HPDE6-E6E7 (cell line): ENCODE results near the gene IGSF9.
A peak's percentile ranks its signal among the peaks of the same experiment; 100 is the strongest.

Experiments used
- DNase-seq: peaks from one replicate; pipeline ENCODE4 v3.0.0; 2011; ENCODE audit warnings: missing footprints; ENCODE audit errors: extremely low spot score

IGSF9 gene

DNA sequence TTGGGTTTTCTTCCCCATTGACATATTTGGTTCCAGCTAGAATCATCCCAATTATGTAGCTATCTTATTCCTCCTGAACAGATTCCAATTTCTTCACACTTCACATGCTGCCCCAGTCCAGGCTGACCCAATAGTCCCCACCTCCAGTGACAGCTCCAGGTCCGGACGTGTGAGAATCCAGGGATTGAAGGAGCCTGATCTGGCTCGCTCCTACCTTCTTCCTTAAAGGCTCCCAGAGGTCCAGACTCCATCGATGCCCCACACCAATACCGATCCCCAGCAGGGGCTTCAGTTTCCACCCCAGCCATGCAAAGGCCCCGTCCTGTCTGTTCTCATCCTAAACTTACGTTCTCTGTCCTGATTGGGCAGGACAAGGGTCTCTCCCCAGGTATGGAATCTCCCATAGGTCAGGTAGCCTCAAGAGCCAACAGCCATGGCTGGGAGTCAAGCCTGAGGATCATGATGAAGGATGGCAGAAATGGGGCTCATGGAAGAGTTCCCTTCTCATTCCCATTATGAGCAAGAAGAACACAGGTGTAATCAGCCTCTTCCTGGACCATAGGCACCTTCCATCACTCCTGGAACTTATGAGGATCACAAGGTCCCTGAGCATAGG, 29.0 kb upstream of the IGSF9 start:
- DNase-seq: no peak

DNA sequence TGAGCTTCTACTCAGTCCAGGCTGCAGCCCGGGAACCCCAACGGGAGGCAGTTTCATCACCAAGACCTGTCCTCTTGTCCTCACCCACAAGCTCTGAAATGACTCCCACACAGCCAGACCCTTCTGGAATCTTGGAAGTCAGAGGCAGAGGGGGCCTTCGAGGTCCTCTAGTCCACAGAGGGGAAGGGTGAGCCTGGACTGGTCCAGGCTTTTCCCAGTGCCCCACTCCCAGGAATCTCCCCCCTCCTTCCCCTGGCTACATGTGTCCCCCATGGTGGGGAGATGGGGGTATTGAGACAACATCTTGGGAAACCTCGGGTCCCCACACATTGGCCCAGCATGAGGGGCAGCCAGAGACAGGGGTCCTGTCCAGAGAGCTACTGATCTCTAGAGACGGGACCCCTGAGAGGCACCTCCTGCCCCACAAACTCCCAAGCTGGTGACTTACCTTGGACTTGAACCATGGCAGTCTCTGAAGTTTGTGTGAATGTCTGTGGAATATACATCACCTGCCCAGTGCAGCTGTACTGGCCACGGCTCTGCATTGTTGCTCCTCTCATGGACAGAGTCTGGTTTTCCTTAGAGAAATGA, 28.0 kb upstream of the IGSF9 start:
- no peak for DNase-seq

DNA sequence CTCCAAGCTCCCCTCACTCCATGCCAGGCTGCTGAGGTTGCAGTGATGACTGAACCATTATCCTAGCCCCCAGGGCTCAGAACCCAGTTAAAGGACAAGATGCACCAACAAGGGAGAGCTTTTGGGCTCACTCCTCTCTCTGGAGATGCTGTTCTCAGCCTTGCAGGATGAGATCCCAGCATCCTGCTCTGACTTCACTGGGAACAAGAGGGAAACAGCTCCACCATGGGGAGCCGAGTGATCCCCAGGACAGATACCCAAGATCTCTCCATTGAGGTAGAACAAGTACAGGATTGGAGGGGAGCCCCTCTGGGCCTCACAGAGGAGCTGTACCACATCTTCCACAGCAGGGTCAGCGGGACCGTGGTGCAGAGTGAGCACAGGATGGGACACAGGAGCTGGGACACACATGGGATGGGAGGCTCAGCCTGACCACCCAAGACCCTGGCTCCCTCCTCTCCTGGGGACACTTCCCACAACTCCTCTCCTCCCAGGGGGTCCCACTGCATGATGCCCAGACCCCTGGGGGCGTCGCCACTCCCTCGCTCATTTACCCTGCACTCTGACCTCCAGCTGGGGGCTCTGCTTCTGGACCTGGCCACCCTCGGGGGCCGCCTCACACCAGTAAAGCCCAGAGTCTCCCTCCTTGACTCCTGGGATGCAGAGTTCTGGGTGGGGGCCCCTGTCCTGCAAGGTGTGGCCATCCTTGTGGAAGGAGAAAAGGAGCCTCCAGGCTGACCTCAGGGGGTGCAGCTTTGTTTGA, 27.2 kb upstream of the IGSF9 start:
- DNase-seq: no peak

DNA sequence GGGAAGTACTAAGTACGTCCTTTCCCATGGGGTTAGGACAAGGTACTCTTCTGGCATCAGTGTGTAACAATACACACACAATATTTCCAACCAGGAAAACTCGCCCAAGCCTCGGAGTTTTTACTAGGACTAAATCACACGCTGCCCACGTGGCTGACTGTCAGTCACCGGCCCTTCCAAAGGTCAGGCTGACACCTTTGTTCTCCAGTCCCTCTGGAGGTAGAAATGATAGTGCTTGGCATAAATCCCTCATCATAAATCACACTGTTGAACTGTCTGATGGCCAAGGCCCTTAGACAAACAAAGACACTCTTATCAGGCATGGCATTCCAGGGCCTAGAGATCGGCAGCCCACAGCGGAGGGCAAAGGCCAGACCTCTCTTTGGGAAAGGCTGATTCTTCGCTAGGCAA, 25.5 kb upstream of the IGSF9 start:
- DNase-seq: no peak

DNA sequence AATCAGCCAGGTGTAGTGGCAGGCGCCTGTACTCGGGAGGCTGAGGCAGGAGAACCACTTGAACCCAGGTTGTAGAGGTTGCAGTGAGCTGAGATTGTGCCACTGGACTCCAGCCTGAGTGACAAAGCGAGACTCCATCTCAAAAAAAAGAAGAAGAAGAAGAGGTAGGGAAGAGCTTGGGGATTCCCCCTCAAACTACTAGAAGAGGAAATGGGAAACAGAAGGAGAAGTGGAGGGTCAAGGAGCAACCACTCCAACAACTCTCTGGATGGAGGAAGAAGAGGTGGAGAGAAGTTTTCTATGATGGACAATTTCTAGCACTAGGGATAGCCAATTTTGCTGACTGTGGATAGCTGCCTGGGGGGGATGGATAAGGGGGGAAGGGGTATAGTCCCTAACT, 23.5 kb upstream of the IGSF9 start:
- DNase-seq: no peak

DNA sequence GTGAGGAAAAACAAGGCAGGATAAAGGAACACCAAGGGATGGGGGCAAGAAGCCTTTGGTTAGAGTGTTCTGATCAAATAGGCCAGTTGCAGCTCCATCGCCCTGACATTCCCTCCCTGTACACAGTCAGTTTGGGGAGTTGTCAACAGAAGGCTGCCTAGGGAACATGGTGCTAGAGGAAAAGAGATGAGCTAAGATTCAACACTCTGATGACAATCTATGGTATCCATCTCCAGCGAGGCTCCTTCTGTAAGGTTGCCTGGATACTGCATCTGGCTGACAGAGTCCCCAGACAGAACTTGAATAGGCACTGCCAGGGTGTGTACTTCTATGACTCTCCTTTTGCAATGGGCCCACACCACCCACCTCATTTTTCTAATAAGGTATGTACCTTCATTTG, 19.9 kb upstream of the IGSF9 start:
- no peak for DNase-seq

DNA sequence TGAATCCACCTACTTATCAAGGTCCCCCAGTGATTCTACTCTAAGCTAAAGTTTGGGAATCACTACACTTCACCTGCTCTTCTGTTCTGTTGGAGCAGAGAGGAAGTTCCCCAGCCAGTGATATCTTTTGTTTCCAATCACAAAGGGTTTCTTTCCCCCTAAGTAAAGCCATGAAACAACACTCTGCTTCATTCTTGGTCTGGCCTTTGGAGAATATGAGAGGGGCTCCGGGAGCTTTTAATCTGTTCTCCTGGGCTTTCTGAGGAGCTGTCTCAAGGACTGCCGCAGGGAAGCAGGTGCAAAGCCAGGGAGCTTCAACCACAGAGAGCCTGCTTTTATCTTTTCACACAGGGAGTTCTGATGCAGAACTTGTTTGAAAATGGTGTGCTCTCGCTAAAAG, 18.7 kb upstream of the IGSF9 start:
- no peak for DNase-seq

DNA sequence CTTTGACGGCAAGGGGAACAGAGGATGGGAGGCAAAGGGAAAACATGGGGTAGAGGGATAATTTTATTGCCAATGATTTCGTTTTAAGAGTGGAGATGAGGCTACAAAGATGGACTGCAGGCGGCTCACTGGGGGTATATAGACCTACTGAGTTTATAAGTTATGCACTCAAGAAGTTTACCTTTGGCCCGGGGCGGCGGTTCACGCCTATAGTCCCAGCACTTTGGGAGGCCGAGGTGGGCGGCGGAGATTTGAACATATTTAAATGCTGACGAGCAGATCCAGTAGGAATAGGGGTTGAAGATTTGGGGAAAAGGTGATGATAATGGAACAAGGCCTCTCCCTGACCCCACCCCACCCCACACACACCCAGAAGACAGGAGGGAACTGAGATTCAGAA, 16.8 kb upstream of the IGSF9 start:
- DNase-seq: no peak

DNA sequence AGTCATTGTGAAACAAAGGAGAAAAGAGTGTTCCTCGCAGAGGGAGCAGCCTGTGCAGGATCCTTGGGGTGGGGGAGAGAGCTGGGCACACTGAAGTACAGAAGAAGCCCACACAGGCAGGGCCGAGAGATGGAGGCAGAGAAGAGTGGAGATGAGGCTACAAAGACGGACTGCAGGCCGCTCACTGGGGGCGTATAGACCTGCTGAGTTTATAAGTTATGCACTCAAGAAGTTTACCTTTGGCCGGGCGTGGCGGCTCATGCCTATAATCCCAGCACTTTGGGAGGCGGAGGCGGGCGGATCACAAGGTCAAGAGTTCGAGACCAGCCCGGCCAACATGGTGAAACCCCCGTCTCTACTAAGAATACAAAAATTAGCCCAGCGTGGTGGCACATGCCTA, 16.2 kb upstream of the IGSF9 start:
- no peak for DNase-seq

DNA sequence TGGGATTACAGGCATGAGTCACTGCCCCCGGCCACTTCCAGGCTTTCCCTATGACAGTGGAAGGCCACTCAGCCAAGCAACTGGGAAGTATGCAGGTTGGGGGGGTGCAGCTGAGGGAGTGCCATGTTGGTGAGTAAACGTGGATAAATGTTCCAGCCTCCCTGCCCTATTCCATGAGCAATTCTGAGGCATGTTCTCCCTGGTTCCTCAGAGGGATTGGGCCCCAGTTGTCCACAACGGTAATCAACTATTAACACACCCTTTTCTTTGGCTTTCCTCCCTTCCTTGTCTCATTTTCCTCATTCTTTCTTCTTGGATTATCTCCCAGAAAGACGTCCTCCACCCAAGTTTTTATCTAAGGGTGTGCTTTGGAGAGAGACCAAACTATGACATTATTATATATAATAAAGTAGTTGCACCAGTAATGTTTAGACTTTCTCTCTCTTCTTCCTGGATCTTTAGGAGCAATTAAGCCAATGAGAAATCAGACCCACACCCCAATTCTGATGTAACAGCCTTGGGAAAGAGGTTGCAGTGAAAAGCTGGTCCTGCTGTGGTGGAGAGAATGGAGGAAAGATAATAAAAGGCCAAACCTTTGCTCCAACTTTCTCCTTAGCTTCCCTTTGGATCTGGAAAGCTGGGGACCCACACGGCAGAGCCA, 15.4 kb upstream of the IGSF9 start:
- peak; percentile 80 for DNase-seq

DNA sequence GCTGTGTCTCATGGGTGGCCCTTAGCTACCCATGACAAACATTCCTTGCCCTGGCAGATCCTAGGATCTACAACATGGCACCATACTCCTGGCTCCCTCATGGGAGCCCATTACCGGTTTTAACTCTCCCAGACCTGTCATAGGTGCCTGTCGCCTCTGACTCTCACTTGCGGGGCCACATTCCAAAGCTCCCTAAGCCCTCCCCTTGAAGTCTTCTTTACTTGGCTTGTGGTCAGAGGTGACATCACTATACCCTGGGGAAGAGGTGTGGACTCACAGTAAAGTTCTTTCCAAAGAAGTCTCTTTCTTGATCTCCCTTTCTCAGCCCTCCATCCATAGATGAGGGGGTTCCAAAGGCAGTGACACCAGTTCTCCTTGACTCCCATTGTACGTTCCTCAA, 14.0 kb upstream of the IGSF9 start:
- DNase-seq: peak; percentile 54

DNA sequence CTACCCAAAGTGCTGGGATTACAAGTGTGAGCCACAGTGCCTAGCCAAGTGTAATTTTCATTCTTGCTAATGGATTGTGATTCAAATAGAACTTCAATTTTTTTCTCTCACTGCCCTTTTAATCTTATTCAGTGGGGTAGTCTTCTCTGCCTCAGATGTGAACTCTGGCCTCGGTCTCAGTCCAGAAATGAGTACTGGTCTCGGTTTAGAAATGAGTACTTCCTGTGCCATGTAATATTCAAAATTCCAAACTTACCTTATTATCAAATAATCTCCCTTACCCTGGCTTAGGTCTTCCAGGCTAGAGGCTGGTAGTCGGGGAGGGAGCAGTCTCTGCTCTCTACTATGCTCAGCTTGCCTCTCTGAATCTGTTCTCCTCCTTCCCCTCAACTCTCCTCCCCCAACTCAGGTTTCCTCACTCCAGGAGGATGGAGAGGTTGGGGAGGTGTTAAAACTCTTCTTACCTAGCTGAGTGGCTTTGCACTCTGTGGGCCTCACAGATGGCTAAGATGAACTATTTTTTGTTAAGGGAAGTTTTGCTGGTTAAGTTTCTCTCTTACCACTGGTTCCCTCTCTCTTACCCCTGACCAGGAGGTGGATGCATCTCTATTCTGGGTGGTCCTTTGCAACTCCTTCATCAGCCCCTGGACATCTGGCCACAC, 13.4 kb upstream of the IGSF9 start:
- DNase-seq: no peak

DNA sequence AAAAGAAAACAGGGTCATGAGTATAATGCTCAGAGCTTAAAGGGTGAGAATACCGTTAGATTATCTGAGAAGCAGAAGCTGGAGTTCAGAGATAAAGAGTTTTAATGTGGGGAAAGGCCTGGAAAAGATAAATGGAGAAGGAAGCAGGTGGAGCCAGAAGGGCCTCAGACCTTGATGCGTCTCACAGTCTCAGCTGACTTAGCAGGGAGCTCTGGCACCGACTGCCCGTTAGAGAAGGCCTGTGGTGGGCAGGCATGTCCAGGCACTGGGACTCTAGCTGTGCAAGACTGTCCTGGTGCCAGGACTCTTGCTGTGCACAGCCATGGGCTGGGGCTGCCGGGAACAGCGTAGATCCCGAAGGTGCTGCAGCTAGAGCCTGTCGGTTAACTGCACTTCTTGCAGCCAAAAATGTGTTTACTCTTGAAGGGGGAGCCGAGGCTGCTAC, 12.4 kb upstream of the IGSF9 start:
- DNase-seq: no peak

DNA sequence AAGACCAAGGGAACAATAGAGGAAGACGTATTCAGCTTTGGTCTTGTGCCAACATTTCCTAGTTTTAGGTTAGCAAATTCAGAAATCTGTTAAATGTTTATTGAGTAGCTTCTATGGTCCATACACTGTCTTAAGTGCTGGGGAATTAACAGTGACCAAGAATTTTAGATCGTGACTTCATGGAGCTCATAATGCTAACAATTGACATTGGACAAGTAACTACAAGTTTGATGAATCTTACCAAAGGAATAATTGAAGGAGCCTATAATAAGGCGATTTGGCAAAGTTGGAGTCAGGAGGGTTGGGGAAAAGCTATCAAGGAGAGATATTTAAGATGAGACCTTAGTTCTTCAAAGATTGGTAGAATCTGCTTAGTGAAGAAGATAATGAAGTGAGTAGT, 10.0 kb upstream of the IGSF9 start:
- DNase-seq: no peak

DNA sequence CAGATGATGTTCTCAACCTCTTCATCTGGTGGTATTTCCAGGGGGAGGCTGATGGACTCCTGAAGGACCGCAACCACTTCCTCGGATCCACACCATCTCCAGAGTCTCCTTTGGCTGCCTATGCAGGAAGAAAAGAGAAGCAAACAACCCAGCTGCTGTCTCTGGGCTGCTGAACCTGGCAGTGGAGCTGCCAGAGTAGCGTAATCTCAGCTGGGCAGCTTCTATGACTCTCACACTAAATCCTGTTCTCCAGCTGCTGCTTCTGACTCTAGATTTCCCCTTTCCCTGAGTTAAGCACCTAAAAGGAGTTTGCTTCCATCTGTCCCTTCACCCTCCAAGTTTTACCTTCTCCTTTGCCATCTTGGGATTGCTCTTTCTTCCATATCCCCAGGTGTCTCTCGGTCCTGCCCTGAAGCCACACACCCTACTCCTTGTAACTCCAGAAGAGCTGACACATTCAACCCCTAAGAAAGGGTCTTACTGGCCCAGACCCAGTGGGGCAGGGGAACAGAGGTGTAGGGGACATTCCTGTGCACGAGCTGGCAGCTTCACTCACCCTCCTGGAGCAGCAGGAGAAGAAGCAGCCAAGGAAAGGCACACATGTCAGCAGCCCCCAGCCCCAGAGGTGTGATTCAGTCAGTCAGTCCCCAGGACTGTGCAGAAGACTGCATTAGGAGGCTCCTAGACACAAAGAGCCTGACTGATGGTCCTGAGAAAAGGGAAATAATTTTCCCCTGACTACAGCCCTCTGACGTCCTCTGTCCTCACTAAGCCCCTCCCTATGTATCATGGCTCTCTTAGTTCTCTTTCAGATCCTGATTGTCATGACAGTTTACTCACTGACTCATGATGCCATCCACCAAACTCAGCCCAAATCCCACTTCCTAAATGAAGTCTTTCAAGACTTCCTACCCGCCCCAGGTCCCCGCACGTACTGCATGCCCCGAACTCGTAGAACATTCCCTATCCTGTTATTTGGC, 8.4 kb upstream of the IGSF9 start, which contains the start of gene SLAMF9:
Gene SLAMF9, minus strand, starts transcription at position 702 of the 980 bp plus-strand sequence. Its CDS starts 100 bp downstream, at position 602.
- DNase-seq: peak; percentile 38

DNA sequence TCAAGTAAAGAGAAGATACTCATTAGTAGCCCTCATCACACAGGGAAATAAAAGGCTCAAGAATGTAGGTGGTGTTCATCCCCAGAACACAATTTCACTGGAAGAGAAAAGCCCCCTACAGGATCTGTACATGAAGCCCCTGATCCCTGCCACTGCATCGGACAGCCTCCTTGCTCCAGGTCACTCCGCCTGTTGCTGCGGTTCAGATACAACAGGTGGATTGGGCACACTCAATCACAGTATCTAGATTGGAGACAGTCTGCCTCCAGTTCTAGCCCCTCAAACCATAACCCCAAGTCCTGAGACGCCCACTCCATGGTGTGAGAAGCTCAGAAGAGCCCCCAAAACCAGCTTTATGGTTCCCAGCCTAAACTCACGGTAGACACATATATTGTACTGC, 7.5 kb upstream of the IGSF9 start:
- DNase-seq: no peak

DNA sequence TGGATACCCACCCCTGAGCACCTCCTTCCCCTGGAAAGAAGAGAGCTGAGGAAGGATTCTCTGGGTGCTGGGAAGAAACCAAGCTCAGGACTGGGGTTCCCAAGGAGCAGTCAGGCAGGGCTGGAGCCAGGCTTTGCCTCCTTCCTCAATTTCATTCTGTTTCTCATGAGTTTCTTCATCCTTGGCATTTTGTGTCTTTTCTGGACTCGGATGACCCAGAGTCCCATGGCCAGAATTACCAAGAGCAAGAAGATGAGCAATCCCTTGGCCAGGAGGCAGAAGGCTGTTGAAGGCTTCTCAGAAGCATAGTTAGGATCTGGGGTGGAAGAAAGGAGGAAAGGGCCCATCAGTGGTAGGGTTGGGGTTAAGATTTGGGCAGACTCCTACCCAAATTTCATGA, 6.1 kb upstream of the IGSF9 start:
- DNase-seq: no peak

DNA sequence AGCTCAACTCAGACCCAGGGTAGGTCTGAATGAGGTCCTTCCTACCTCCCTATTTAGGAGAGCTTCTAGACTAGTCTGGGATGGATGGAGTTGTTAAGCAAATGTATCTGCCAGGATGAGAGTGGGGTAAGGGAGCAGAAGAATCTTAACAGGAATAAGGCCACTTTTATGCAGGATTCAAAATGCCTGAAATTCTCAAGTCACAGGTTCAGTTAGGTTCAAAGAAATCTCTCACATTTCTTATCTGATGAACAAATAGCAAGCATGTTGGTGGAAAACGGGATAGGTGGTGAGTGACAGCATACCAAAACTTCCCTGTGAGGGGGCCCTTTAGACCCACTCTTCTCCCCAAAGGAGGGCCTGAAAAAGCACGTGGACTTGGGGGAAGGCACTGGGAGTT, 5.6 kb upstream of the IGSF9 start:
- DNase-seq: no peak

DNA sequence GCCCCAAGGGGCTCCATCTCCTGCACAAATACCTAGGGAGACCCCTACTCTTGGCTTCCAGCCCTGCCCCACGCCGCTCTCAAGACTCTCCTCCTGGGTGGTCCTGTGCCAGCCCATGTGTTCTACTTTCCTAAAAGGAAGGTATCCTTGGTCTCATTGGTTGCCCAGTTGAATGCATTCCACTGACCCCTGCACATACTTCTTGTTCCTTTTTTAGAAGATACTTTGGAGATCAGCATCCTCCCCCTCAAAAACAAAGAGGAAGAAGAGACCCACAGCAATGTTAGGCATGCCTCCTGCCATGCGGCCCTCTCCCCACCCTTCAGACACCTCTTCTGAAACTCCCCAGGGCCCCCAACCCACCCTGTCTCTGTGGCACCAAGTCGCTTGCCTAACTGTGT, 4.6 kb upstream of the IGSF9 start:
- no peak for DNase-seq

DNA sequence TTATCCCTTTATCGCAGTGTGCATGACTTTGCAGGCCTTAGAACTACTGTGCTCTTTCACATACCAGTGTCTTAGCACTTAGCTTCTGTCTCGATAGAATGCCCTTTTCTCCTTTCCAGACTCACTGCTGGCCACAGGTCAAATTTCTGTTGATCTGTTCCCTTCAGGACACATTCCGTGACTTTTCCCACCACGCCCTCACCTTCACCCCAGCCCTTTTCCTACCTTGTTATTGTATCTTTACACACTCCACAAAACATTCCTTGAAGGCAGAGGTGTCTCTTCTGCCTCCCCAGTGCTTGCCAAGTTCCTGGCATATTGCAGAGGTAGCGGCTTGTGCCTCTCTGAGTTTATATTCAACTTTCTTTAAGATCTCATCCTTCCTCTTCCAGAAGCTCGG, 3.7 kb upstream of the IGSF9 start:
- no peak for DNase-seq

DNA sequence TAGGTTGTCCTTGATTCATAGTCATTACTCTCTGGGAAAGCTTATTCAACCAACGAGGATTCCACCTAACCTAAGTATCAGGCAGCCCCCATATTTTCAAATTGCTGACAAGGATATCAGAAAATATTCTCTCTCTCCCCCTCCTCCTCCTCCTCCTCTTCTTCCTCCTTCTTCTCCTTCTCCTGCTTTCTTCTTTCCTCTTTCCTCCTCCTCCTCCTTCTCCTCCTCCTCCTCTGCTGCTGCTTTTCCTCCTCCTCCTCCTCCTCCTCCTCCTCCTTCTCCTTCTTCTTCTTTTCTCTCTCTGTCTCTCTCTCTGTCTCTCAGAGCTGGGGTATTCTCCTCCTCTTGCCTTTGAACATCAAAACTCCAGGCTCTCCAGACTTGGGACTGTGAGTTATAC, 2.5 kb upstream of the IGSF9 start:
- no peak for DNase-seq
